ENCODE data around the gene MYCBP. TPM values are rescaled to one million over a fixed set of nuclear protein-coding genes. Genes with fewer than 3 reads are reported as not detected.

The MYCBP gene
- total and polyA plus RNA-seq, 2 of the 8 experiments (the other 6 are each of a cell fraction or from before 2014, with no cell fraction given) = 22.4 to 38.2 TPM

- Histone ChIP-seq H3K9me3 (ENCODE audit: insufficient read depth in 2 of 2, low read depth in 1 of 2, low read length in 1 of 2) (peaks cover 4 to 5% of the 10 kb centered on the region in 2 experiments; a peak in 2 of 4 replicates), H2BK5ac (ENCODE audit: low read depth, low read length) (no peak overlapping the region), H4K5ac (ENCODE audit: insufficient read length, low read depth, low read length) (no peak overlapping the region), H2AFZ (ENCODE audit: low read length) (no peak overlapping the region), H3K27me3 (replicated peaks in 1 of 4; ENCODE audit: control insufficient read depth in 3 of 4, extremely low read depth in 1 of 4, insufficient read depth in 3 of 4, low read length in 3 of 4) (no peaks in the 10 kb centered on the region), H4K20me1 (replicated peaks in 1 of 2; ENCODE audit: control insufficient read depth in 1 of 2, insufficient read depth in 2 of 2, low read length in 2 of 2) (no peaks in the 10 kb centered on the region), H3K79me1 (ENCODE audit: low read depth, low read length) (no peaks in the 10 kb centered on the region), H4K91ac (replicated peaks; ENCODE audit: insufficient read length, low read length) (no peak overlapping the region), H3K23me2 (ENCODE audit: low read depth, low read length) (no peaks in the 10 kb centered on the region), H2BK20ac (ENCODE audit: low read length) (no peak overlapping the region), H3K4ac (replicated peaks; ENCODE audit: insufficient read length, low read depth, low read length) (no peak overlapping the region), H2BK15ac (ENCODE audit: low read length) (no peak overlapping the region), H3K36me3 (ENCODE audit: control insufficient read depth in 2 of 4, insufficient read depth in 4 of 4, low read length in 3 of 4) (no peaks in the 10 kb centered on the region), H4K8ac (ENCODE audit: extremely low read depth, insufficient read depth, low read length) (no peak overlapping the region), H3K4me2 (ENCODE audit: insufficient read depth in 1 of 2, low read depth in 2 of 2, low read length in 2 of 2) (no peak overlapping the region), H3K4me1 (replicated peaks in 1 of 4; ENCODE audit: control insufficient read depth in 3 of 4, insufficient read depth in 4 of 4, low read length in 3 of 4) (no peaks in the 10 kb centered on the region), H3K18ac (ENCODE audit: extremely low read depth, low read length) (no peak overlapping the region), H3K4me3 (ENCODE audit: extremely low read depth in 1 of 4, insufficient read depth in 2 of 4, low read depth in 3 of 4, low read length in 4 of 4) (no peak overlapping the region), H3K9ac (replicated peaks in 1 of 4; ENCODE audit: extremely low read depth in 1 of 4, low read depth in 3 of 4, low read length in 3 of 4) (no peak overlapping the region), H3K23ac (ENCODE audit: insufficient read length) (no peak overlapping the region), H2BK120ac (replicated peaks; ENCODE audit: low read depth, low read length) (no peak overlapping the region), H2BK12ac (ENCODE audit: low read depth, low read length) (no peak overlapping the region), H3K27ac (ENCODE audit: low read depth, low read length) (no peak overlapping the region), H3K14ac (ENCODE audit: insufficient read length) (no peak overlapping the region), H2AK5ac (ENCODE audit: low read depth, low read length) (no peak overlapping the region), H3K56ac (replicated peaks; ENCODE audit: insufficient read length, low read depth, low read length) (no peak overlapping the region), H3K79me2 (ENCODE audit: control insufficient read depth in 1 of 2, insufficient read depth in 2 of 2, low read length in 2 of 2) (no peaks in the 10 kb centered on the region)
- ChIA-PET POLR2A (ENCODE audit: partially characterized antibody) (no interaction called here), CTCF (ENCODE audit: partially characterized antibody) (no interaction called here)
- no peak for DNase-seq (ENCODE audit: low read depth in 1 of 2, low spot score in 2 of 2)
- WGBS, 2 experiments (ENCODE audit: extremely low coverage in 1 of 2, insufficient coverage in 1 of 2, insufficient read length in 1 of 2, insufficient replicate concordance in 2 of 2, low coverage in 1 of 2, low lambda C conversion rate in 2 of 2, missing lambda C conversion rate in 1 of 2) = 85% methylated on average over 2 of the region's 2 CpGs; no CpG with 5 or more reads in 1 of the 2 experiments
- TF ChIP-seq ATF3 (IDR thresholded peaks at IDR 0.05; ENCODE audit: insufficient read depth, low read depth, low read length) (no peak), PHF8 (conservative IDR thresholded peaks at IDR 0.05; ENCODE audit: low read depth, low read length) (no peak), RNF2 (IDR thresholded peaks at IDR 0.05; ENCODE audit: borderline replicate concordance, low read depth, low read length, missing control alignments, poor library complexity, severe bottlenecking) (no peak), CBX5 (IDR thresholded peaks at IDR 0.05; ENCODE audit: low read depth, low read length) (no peak), RAD21 (IDR thresholded peaks at IDR 0.05 in 1 of 2, conservative IDR thresholded peaks at IDR 0.05 in 1 of 2; ENCODE audit: low read depth in 2 of 2, low read length in 2 of 2) (no peak), CTBP2 (IDR thresholded peaks at IDR 0.05; ENCODE audit: borderline replicate concordance, insufficient read depth, insufficient read length, low read length) (no peak)
- FAIRE-seq = no peak
Observed at GRCh38 chr1:38905985-38906384, 32.8 kb upstream of the MYCBP start.
